ENCODE results near the gene DDI2.

The DDI2 gene

GRCh38 chr1:15620155-15620545 is 2.9 kb downstream of the DDI2 start (continued):
- TF ChIP-seq INSM2 (tag by site-specific recombination; IDR thresholded peaks at IDR 0.05) (peak; percentile 64; the same call in 1 of the 2 replicates), ZNF404 (tag by site-specific recombination; IDR thresholded peaks at IDR 0.05) (no peak), ZSCAN5A (tag by site-specific recombination; IDR thresholded peaks at IDR 0.05) (no peak), ZNF2 (tag by site-specific recombination; IDR thresholded peaks at IDR 0.05) (no peak), GLIS1 (tag by site-specific recombination; IDR thresholded peaks at IDR 0.05) (peak; percentile 99), ZNF362 (tag by site-specific recombination; IDR thresholded peaks at IDR 0.05) (no peak), ZNF175 (tag by site-specific recombination; IDR thresholded peaks at IDR 0.05) (no peak), BCL11A (tag by site-specific recombination; IDR thresholded peaks at IDR 0.05; ENCODE audit: low read depth) (peak; percentile 28; the same call in 1 of the 2 replicates), ZNF426 (tag by site-specific recombination; IDR thresholded peaks at IDR 0.05) (no peak), ZNF777 (tag by site-specific recombination; IDR thresholded peaks at IDR 0.05; ENCODE audit: borderline replicate concordance) (no peak), ZNF157 (tag by site-specific recombination; IDR thresholded peaks at IDR 0.05) (no peak), ZNF76 (tag by site-specific recombination; IDR thresholded peaks at IDR 0.05; ENCODE audit: borderline replicate concordance, low read depth) (no peak), ZNF169 (tag by site-specific recombination; IDR thresholded peaks at IDR 0.05) (no peak), ZNF510 (tag by site-specific recombination; IDR thresholded peaks at IDR 0.05; ENCODE audit: insufficient replicate concordance) (no peak), ZFP3 (tag by site-specific recombination; IDR thresholded peaks at IDR 0.05; ENCODE audit: low read depth) (no peak), ZNF624 (tag by site-specific recombination; IDR thresholded peaks at IDR 0.05) (no peak), ZNF521 (tag by site-specific recombination; IDR thresholded peaks at IDR 0.05) (no peak), ZNF398 (tag by site-specific recombination; IDR thresholded peaks at IDR 0.05) (peak; percentile 92), ZNF558 (tag by site-specific recombination; IDR thresholded peaks at IDR 0.05) (no peak), ZNF433 (tag by site-specific recombination; IDR thresholded peaks at IDR 0.05; ENCODE audit: low read depth) (no peak), ZNF423 (tag by site-specific recombination; IDR thresholded peaks at IDR 0.05) (no peak), HOXD13 (CRISPR knock-in tag; IDR thresholded peaks at IDR 0.05; ENCODE audit: borderline replicate concordance) (no peak), SP7 (tag by site-specific recombination; IDR thresholded peaks at IDR 0.05) (peak; percentile 54; the same call in 1 of the 2 replicates), PRDM1 (tag by site-specific recombination; IDR thresholded peaks at IDR 0.05) (peak; percentile 39; the same call in 1 of the 2 replicates), ZNF221 (tag by site-specific recombination; IDR thresholded peaks at IDR 0.05; ENCODE audit: borderline replicate concordance) (no peak), MEIS1 (CRISPR knock-in tag; IDR thresholded peaks at IDR 0.05; ENCODE audit: borderline replicate concordance) (no peak), ZNF138 (tag by site-specific recombination; IDR thresholded peaks at IDR 0.05; ENCODE audit: borderline replicate concordance) (no peak), KLF17 (tag by site-specific recombination; IDR thresholded peaks at IDR 0.05) (peak; percentile 82), ZNF626 (tag by site-specific recombination; IDR thresholded peaks at IDR 0.05) (no peak)
